SK-N-SH treated with all-trans-retinoic acid at 6 μM for 48 hours (cell line): ENCODE measurements around the gene PTPRCAP.

Experiments used
- CSDC2 ChIP-seq: fragments of 250-450 bp; sonication (Bioruptor Pico); IDR thresholded peaks from 2 replicates; pipeline ENCODE4 v1.5.0; 2020; ENCODE audit warnings: mild to moderate bottlenecking, moderate library complexity
- ESRRG ChIP-seq: fragments of 250-450 bp; sonication (Bioruptor Pico); IDR thresholded peaks from 2 replicates; pipeline ENCODE4 v1.6.1; 2021; ENCODE audit warnings: mild to moderate bottlenecking
- PPARA ChIP-seq: fragments of 250-450 bp; sonication (Bioruptor Pico); IDR thresholded peaks from 2 replicates; pipeline ENCODE4 v1.5.0; 2020; ENCODE audit warnings: mild to moderate bottlenecking, borderline replicate concordance
- TCF4 ChIP-seq: fragments of 250-450 bp; sonication (Bioruptor Pico); IDR thresholded peaks from 2 replicates; pipeline ENCODE4 v1.8.0; 2021; ENCODE audit warnings: mild to moderate bottlenecking, moderate library complexity, borderline replicate concordance
- ZC3H10 ChIP-seq: fragments of 250-450 bp; sonication (Bioruptor Pico); IDR thresholded peaks from 2 replicates; pipeline ENCODE4 v1.5.1; 2021; ENCODE audit warnings: mild to moderate bottlenecking, moderate library complexity
- ZFP30 ChIP-seq: fragments of 450-650 bp; formaldehyde crosslinking; IDR thresholded peaks from 2 replicates; pipeline ENCODE4 v1.5.0; 2022; ENCODE audit warnings: mild to moderate bottlenecking, moderate library complexity
- ZNF565 ChIP-seq: fragments of 450-650 bp; formaldehyde crosslinking; conservative IDR thresholded peaks from 2 replicates; pipeline ENCODE4 v1.5.0; 2020; ENCODE audit warnings: low read depth, mild to moderate bottlenecking, moderate library complexity
- ZNF8 ChIP-seq: fragments of 450-650 bp; formaldehyde crosslinking; IDR thresholded peaks from 2 replicates; pipeline ENCODE4 v1.5.0; 2020; ENCODE audit warnings: mild to moderate bottlenecking, moderate library complexity
- TF ChIP-seq, protein P1 (sequence below): fragments of 250-450 bp; sonication (Bioruptor Pico); IDR thresholded peaks from 2 replicates; pipeline ENCODE4 v1.8.0; 2020; ENCODE audit warnings: mild to moderate bottlenecking, moderate library complexity, borderline replicate concordance
- TF ChIP-seq, protein P2 (sequence below): fragments of 250-450 bp; sonication (Bioruptor Pico); IDR thresholded peaks from 2 replicates; pipeline ENCODE4 v1.8.0; 2021; ENCODE audit warnings: low read depth, mild to moderate bottlenecking, moderate library complexity, borderline replicate concordance
- TF ChIP-seq, protein P3 (sequence below): fragments of 250-450 bp; sonication (Bioruptor Pico); IDR thresholded peaks from 2 replicates; pipeline ENCODE4 v1.5.0; 2020; ENCODE audit warnings: mild to moderate bottlenecking, moderate library complexity
- TF ChIP-seq, protein P4 (sequence below): fragments of 250-450 bp; sonication (Bioruptor Pico); IDR thresholded peaks from 2 replicates; pipeline ENCODE4 v1.5.1; 2021; ENCODE audit warnings: mild to moderate bottlenecking, moderate library complexity
- TF ChIP-seq, protein P5 (sequence below): fragments of 250-450 bp; sonication (Bioruptor Pico); IDR thresholded peaks from 2 replicates; pipeline ENCODE4 v1.5.1; 2020; ENCODE audit warnings: low read depth, mild to moderate bottlenecking, moderate library complexity

DNA sequence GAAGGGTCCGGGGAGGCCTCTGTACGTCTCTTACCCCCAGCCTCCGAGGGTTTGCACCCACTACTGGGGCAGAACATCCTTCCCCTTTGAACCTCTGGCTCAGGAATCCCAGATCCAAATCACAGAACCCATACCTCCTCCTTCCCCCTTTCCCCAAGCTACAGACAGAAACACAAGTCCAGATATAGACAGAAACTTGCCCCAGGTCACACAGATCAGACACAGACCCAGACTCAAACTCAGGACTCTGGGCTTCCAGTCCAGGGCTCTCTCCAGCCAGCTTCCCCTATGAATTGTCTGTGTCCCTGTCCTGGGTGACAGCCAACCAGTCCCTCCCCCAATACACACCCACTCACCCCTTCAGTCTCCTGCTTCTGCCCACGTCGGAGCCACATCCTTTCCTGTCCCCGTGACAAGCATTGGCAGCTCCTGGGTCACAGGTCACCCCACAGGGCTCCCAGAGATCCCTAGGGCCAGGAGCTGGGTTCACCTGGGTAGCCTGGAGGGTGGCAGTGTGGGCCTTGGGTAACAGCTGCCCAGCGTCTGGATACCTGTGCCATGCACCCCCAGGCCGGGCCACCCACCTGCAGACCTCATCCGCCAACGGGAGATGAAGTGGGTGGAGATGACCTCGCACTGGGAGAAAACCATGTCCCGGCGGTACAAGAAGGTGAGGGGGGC, 32.8 kb downstream of the PTPRCAP start:
- TF ChIP-seq ESRRG (CRISPR knock-in tag) (no peak), ZFP30 (CRISPR knock-in tag) (no peak), ZNF565 (CRISPR knock-in tag) (no peak), TCF4 (no peak), ZC3H10 (CRISPR knock-in tag) (no peak), ZNF8 (CRISPR knock-in tag) (no peak), CSDC2 (CRISPR knock-in tag) (no peak), PPARA (no peak)
- TF ChIP-seq, protein P1, sequence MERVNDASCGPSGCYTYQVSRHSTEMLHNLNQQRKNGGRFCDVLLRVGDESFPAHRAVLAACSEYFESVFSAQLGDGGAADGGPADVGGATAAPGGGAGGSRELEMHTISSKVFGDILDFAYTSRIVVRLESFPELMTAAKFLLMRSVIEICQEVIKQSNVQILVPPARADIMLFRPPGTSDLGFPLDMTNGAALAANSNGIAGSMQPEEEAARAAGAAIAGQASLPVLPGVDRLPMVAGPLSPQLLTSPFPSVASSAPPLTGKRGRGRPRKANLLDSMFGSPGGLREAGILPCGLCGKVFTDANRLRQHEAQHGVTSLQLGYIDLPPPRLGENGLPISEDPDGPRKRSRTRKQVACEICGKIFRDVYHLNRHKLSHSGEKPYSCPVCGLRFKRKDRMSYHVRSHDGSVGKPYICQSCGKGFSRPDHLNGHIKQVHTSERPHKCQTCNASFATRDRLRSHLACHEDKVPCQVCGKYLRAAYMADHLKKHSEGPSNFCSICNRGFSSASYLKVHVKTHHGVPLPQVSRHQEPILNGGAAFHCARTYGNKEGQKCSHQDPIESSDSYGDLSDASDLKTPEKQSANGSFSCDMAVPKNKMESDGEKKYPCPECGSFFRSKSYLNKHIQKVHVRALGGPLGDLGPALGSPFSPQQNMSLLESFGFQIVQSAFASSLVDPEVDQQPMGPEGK (CRISPR knock-in tag) = no peak
- TF ChIP-seq, protein P2, sequence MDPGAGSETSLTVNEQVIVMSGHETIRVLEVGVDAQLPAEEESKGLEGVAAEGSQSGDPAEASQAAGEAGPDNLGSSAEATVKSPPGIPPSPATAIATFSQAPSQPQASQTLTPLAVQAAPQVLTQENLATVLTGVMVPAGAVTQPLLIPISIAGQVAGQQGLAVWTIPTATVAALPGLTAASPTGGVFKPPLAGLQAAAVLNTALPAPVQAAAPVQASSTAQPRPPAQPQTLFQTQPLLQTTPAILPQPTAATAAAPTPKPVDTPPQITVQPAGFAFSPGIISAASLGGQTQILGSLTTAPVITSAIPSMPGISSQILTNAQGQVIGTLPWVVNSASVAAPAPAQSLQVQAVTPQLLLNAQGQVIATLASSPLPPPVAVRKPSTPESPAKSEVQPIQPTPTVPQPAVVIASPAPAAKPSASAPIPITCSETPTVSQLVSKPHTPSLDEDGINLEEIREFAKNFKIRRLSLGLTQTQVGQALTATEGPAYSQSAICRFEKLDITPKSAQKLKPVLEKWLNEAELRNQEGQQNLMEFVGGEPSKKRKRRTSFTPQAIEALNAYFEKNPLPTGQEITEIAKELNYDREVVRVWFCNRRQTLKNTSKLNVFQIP (CRISPR knock-in tag) = no peak
- TF ChIP-seq, protein P3, sequence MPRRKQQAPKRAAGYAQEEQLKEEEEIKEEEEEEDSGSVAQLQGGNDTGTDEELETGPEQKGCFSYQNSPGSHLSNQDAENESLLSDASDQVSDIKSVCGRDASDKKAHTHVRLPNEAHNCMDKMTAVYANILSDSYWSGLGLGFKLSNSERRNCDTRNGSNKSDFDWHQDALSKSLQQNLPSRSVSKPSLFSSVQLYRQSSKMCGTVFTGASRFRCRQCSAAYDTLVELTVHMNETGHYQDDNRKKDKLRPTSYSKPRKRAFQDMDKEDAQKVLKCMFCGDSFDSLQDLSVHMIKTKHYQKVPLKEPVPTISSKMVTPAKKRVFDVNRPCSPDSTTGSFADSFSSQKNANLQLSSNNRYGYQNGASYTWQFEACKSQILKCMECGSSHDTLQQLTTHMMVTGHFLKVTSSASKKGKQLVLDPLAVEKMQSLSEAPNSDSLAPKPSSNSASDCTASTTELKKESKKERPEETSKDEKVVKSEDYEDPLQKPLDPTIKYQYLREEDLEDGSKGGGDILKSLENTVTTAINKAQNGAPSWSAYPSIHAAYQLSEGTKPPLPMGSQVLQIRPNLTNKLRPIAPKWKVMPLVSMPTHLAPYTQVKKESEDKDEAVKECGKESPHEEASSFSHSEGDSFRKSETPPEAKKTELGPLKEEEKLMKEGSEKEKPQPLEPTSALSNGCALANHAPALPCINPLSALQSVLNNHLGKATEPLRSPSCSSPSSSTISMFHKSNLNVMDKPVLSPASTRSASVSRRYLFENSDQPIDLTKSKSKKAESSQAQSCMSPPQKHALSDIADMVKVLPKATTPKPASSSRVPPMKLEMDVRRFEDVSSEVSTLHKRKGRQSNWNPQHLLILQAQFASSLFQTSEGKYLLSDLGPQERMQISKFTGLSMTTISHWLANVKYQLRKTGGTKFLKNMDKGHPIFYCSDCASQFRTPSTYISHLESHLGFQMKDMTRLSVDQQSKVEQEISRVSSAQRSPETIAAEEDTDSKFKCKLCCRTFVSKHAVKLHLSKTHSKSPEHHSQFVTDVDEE (CRISPR knock-in tag) = no peak
- TF ChIP-seq, protein P4, sequence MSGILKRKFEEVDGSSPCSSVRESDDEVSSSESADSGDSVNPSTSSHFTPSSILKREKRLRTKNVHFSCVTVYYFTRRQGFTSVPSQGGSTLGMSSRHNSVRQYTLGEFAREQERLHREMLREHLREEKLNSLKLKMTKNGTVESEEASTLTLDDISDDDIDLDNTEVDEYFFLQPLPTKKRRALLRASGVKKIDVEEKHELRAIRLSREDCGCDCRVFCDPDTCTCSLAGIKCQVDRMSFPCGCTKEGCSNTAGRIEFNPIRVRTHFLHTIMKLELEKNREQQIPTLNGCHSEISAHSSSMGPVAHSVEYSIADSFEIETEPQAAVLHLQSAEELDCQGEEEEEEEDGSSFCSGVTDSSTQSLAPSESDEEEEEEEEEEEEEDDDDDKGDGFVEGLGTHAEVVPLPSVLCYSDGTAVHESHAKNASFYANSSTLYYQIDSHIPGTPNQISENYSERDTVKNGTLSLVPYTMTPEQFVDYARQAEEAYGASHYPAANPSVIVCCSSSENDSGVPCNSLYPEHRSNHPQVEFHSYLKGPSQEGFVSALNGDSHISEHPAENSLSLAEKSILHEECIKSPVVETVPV (CRISPR knock-in tag) = no peak
- TF ChIP-seq, protein P5, sequence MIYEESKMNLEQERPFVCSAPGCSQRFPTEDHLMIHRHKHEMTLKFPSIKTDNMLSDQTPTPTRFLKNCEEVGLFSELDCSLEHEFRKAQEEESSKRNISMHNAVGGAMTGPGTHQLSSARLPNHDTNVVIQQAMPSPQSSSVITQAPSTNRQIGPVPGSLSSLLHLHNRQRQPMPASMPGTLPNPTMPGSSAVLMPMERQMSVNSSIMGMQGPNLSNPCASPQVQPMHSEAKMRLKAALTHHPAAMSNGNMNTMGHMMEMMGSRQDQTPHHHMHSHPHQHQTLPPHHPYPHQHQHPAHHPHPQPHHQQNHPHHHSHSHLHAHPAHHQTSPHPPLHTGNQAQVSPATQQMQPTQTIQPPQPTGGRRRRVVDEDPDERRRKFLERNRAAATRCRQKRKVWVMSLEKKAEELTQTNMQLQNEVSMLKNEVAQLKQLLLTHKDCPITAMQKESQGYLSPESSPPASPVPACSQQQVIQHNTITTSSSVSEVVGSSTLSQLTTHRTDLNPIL (CRISPR knock-in tag) = no peak
